ENCODE data around the gene KRT80. TPM values are rescaled to one million over a fixed set of nuclear protein-coding genes. Genes with fewer than 3 reads are reported as not detected.
"Not testable (repeated sequence)": the region's sequence is repeated elsewhere in the genome, so short reads cannot be mapped to it uniquely, and the experiment has no call there.

The KRT80 gene
- 10 to 100 TPM in 3 of 12 donors, 1 to 10 TPM in 8, not detected in 1; 4.0 to 13.2 (median 8.4) TPM for polyA plus RNA-seq (ENCODE audit: insufficient read length in 12 of 12)
- long read RNA-seq, donor 1 = 0 reads
- long read RNA-seq, donor 2, partial matches to known transcripts = 0 of 2 reads
- long read RNA-seq, donor 2, other reads (novel, unspliced or antisense) = 0 of 2 reads
- long read RNA-seq, donor 3, partial matches to known transcripts = 0 of 1 reads
- long read RNA-seq, donor 3, other reads (novel, unspliced or antisense) = 0 of 1 reads
- long read RNA-seq, donor 4, partial matches to known transcripts = 0 of 2 reads
- long read RNA-seq, donor 4, other reads (novel, unspliced or antisense) = 0 of 2 reads
- long read RNA-seq, donor 5 = 0 reads
- long read RNA-seq, donor 6, partial matches to known transcripts = 0 of 2 reads
- long read RNA-seq, donor 6, other reads (novel, unspliced or antisense) = 0 of 2 reads
- long read RNA-seq, donor 7, partial matches to known transcripts = 0 of 1 reads
- long read RNA-seq, donor 7, other reads (novel, unspliced or antisense) = 0 of 1 reads
- long read RNA-seq, donor 8, partial matches to known transcripts = 0 of 2 reads
- long read RNA-seq, donor 8, other reads (novel, unspliced or antisense) = 0 of 2 reads
- long read RNA-seq, donor 9, partial matches to known transcripts = 0 of 1 reads
- long read RNA-seq, donor 9, other reads (novel, unspliced or antisense) = 0 of 1 reads
- long read RNA-seq, donor 10, transcript KRT80-202 (9 exons, 3,859 nt) = major isoform, 5 of 5 reads
- long read RNA-seq, donor 10, partial matches to known transcripts = 0 of 5 reads
- long read RNA-seq, donor 10, other reads (novel, unspliced or antisense) = 0 of 5 reads
- long read RNA-seq, donor 11, partial matches to known transcripts = 0 of 1 reads
- long read RNA-seq, donor 11, other reads (novel, unspliced or antisense) = 0 of 1 reads

DNA sequence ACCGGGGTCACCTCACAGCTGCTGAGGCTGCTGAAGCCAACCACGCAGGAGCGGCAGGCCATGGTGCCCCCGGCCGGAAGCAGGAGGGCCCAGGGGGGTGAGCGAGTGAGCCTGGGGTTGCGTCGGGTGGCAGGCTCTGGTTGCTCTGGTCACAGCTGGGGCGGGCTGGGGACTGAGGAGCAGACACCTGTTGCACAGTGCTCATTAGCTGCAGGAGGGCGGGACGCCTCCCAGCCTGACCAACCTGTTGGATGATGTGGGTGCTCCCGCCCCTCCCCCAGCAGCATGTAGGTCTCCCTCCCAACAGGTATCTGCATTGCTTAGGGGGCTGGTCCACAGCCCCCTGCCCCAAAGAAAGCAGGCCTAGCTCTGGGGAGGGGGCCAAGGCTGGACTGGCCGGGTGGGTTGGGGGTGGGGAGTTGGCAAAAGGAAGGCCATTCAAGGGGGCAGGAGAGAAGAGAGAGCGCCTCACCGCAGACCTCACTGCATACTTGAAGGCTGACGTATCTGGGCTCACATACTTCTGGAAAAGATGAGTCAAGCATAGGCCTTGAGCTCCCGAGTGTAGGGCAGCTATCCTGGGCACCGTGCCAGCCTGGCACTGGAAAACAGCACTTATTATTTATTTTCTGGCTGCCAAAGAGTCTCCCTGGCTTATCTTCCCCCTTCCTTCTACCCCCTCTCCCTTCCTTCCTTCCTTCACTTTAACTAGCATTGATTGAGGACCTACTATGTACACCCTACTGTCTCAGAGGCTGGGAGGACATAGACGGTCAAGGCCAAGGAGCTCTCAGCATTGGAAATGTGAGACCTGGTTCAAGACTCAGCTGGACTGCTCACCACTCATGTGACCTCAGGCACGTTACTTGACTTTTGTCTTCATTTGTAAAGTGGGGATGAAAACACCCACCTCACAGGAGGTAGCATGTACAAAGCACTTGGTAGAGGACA lies at the start of gene KRT80:
KRT80 (minus strand) TSS at position 174 of the 951 bp plus-strand sequence; CDS start at position 62, 112 bp downstream.
- DNase-seq = peak; percentile 69

- DNase-seq = no peak
Observed at GRCh38 chr12:52241205-52241842, 49.5 kb upstream of the KRT80 start.

GRCh38 chr12:52240247-52240646 lies 48.4 kb upstream of the KRT80 start:
- DNase-seq = not testable (repeated sequence)

GRCh38 chr12:52239767-52240166 lies 48.0 kb upstream of the KRT80 start:
- DNase-seq = no peak

- DNase-seq = no peak
Observed at GRCh38 chr12:52238916-52239646, 47.3 kb upstream of the KRT80 start.

- no peak for DNase-seq
Observed at GRCh38 chr12:52238207-52238840, 46.5 kb upstream of the KRT80 start.

- no peak for DNase-seq
Observed at GRCh38 chr12:52236386-52237050, 44.7 kb upstream of the KRT80 start.

DNA sequence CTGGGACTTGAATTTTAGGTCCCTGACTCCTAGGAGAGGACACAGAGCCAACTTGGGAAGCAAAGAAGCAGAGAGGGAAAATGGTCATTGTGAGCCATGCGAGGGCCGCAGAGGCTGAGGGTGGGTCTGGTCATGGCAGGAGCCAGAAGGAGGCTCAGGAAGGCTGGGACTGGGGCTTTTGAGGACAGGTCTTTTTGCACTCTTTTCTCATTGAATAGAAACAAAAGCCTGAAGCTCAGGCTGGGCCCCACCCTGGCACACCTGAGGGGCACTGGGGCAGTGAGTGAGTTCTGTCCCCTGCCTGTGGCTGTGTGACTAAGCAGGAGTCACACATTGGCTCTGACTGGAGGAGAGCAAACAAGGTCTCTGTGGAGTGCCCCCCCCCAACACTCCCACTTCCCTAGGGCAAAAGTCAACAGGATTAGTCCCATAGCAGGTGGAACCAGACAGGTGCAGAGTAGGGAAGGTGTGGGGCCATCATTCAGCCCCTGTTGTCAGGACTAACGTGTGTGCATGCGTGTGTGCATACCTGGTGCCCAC lies 44.1 kb upstream of the KRT80 start:
- no peak for DNase-seq

DNA sequence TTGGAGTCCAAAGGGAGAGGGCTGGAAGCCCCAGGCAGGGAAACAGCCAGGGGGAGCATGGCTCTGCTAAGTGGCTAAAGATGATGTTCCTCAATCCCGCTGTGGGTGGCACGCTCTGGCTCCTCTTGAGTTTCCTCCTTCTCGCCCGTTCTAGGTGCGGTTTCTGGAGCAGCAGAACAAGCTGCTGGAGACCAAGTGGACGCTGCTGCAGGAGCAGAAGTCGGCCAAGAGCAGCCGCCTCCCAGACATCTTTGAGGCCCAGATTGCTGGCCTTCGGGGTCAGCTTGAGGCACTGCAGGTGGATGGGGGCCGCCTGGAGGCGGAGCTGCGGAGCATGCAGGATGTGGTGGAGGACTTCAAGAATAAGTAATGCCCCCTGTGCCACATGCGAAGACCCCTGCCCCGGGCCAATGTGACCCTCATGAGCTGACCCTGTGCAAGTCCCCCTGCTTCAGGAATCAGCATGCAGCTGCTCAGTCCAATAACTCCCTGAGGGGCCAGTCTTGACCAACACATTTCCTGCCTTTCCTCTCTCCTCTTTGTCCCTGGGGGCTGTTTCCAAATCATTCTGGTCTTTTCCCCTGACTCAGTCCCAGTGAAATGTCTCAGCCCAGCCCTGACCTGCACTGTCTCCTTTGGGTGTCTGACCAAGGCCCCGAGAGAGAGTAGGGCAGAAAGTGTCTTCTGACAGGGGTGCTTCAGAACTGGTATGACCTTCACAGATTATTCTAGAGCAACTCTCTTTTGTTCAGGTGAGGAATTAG lies 43.4 kb upstream of the KRT80 start:
- DNase-seq = no peak

DNA sequence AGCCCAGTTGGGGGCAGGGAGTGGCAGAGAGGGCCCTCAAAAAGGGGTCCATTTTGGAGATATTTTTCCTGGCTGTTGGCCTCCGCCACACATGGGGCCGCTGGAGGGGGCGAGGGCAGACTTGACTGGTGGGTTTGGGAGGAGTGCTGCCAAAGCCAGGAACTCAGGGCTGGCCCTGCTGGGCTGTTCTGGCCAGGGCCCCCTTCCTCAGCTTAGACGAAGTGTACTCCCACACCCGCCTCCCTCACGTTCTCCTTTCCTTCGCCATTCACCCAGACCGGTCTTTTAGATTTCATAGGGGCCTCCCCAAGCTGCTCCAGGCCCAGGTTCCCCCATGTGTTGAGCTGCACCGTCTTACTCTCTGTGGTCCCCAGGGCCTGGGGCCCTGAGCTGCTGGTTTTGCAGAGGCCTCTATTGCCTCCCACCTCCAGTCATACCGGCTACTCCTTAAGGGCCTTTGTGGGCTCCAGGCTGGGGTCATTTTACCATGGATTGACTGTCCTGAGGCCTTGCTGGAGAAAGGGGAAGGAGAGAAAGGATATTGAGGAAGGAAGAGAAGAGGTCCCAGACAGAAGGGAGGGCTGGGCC lies 42.5 kb upstream of the KRT80 start:
- DNase-seq = no peak

GRCh38 chr12:52233462-52234207 lies 41.8 kb upstream of the KRT80 start:
- DNase-seq = no peak

DNA sequence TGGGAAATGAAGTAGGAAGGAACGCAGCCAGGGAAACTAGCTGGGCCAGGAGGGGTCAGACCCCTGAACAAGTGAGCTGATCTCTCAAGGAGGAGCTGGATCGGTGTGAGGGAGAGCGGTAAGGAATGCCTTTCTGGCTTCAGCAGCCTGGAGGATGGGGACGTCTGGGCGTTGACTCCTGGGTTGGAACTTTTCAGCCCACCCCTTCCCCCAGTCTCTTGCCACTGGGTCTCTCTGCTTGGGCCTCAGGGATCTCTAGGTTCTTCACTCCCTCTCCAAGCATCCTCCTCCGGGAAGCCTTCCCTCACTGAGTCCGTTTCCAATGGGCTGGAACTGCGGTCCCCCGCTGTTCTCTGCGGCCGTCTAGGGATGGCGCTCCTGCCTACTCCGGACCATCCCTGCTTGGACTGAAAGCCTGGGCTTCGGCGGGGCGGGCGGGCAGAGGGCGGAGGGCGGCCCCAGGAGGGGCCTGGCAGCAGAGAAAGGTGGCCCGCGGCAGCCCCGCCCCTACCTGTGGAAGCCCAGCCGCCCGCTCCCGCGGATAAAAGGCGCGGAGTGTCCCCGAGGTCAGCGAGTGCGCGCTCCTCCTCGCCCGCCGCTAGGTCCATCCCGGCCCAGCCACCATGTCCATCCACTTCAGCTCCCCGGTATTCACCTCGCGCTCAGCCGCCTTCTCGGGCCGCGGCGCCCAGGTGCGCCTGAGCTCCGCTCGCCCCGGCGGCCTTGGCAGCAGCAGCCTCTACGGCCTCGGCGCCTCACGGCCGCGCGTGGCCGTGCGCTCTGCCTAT lies 41.1 kb upstream of the KRT80 start, which contains the start of gene KRT7:
KRT7 (plus strand) TSS at position 570 of the 788 bp plus-strand sequence; CDS start at position 624, 54 bp downstream.
- no peak for DNase-seq

DNA sequence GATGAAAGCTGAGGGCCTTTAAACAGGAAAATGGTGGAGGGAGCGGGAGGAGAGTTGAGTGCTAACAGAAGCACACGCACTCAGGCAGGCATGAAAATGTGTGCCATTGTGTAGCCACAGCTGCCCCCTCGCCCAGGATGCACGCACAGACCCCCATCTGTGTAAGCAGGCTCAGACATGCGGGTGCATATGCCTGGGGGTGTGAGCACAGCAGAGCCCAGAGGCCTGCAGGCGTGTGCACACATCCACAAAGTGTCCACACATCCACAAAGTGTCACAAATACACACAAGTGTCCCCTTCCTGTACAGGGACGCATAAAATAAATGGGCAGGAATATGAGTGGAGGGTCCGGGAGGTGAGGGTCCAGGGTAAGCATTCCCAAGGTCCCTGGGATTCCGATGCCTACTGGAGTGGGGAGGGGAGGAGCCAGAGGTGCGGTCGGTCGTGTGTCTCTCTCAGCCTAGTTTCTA lies 40.4 kb upstream of the KRT80 start:
- no peak for DNase-seq

DNA sequence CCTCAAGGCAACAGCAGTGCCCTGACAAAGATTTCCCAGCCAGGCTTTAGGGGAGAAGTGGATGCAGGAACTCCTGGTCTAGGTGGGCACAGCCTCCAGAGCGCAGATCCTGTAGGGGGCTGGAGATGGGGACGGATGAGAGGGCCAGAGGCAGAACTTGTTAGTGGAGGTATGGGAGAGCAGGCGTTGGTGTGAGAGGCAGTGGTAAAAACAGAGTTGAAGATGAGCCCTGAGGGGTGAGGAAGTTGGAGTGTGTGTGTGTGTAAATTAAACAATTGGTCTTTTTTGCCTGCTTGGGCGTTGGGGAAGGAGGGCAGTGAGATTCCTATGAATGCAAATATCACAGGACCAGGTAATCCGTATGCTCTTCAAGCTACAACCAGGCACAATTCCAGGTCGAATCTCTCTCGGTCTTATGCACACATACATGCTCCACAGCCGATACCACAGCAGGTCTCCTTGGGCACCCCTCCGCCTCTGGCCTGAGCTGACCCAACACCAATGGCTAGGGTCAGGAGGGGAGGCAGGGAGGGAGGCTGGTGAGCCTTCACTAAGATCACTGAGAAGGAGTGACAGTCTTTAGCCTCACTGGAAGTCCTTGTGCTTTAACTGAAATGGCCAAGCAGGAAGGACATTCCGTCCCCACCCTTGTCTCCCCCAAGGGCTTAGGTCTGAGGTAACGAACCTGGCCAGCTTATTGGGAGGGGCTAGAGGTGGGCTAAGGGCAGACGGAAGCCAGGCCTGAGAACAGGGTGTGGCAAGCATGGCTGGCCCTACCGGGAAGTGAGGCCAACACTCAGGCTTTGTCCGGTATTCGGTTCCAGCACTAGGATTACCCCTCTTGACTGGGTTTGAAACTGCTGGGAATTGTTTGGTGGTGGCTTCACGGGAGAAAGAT lies 39.7 kb upstream of the KRT80 start:
- no peak for DNase-seq
